CD14-positive monocyte (primary cell): ENCODE data around the gene NUDT2. TPM values are rescaled to one million over a fixed set of nuclear protein-coding genes. Genes with fewer than 3 reads are reported as not detected.

Experiments used
- DNase-seq, 3 donors: peaks; one replicate each; pipeline ENCODE4 v3.0.0-alpha.2; 2011 to 2022
- H2AFZ ChIP-seq: 2 replicates; pipeline ENCODE4 v1.6.0; 2012; ENCODE audit warnings: mild to moderate bottlenecking, low read depth, low read length, inconsistent platforms; ENCODE audit not compliant: insufficient read depth, poor library complexity, severe bottlenecking
- H3K27ac ChIP-seq, 2 donors: 1 replicate in 1 of 2; 2 replicates in 1 of 2; pipeline ENCODE4 v1.5.1; 2012 to 2013; ENCODE audit warnings: low read length in 2 of 2, control low read depth in 1 of 2, inconsistent platforms in 1 of 2, low read depth in 1 of 2, mild to moderate bottlenecking in 1 of 2
- H3K27me3 ChIP-seq, 2 donors: one replicate each; pipeline versions ENCODE4 v1.6.0 to v1.6.1; 2011 to 2013; ENCODE audit warnings: low read length in 2 of 2; ENCODE audit not compliant: control insufficient read depth in 2 of 2, insufficient read depth in 2 of 2
- H3K36me3 ChIP-seq, 2 donors: replicated peaks in 1 of 2; 1 replicate in 1 of 2; 2 replicates in 1 of 2; pipeline versions ENCODE4 v1.5.1 to v1.6.1; 2012 to 2013; ENCODE audit warnings: low read length in 2 of 2, control low read depth in 1 of 2, inconsistent platforms in 1 of 2, mild to moderate bottlenecking in 1 of 2; ENCODE audit not compliant: insufficient read depth in 2 of 2, control insufficient read depth in 1 of 2
- H3K4me1 ChIP-seq, 2 donors: 1 replicate in 1 of 2; 2 replicates in 1 of 2; pipeline versions ENCODE4 v1.5.1 to v1.6.1; 2012 to 2013; ENCODE audit warnings: low read length in 2 of 2, control low read depth in 1 of 2, inconsistent platforms in 1 of 2, mild to moderate bottlenecking in 1 of 2, moderate library complexity in 1 of 2; ENCODE audit not compliant: insufficient read depth in 2 of 2, control insufficient read depth in 1 of 2
- H3K4me2 ChIP-seq: replicated peaks from 2 replicates; pipeline ENCODE3; 2012; ENCODE audit warnings: low read length, moderate library complexity, mild to moderate bottlenecking; ENCODE audit not compliant: poor library complexity, severe bottlenecking; ENCODE audit errors: extremely low read depth
- H3K4me3 ChIP-seq, 3 experiments: fragments of 200-600 bp in 1 of 3; sonication (generic) in 1 of 3; replicated peaks in 1 of 3; 1 replicate in 2 of 3; 2 replicates in 1 of 3; pipeline ENCODE4 v1.5.1; 2011 to 2013; ENCODE audit warnings: low read length in 3 of 3, mild to moderate bottlenecking in 3 of 3, control low read depth in 2 of 3, low read depth in 2 of 3, inconsistent platforms in 1 of 3, moderate library complexity in 1 of 3
- H3K79me2 ChIP-seq: 2 replicates; pipeline ENCODE4 v1.6.0; 2012; ENCODE audit warnings: mild to moderate bottlenecking, control low read depth, inconsistent platforms, low read length, moderate library complexity; ENCODE audit not compliant: insufficient read depth
- H3K9ac ChIP-seq: 2 replicates; pipeline ENCODE4 v1.6.0; 2017; ENCODE audit warnings: low read length, mild to moderate bottlenecking; ENCODE audit not compliant: insufficient read depth, poor library complexity, severe bottlenecking
- H3K9me3 ChIP-seq, 2 donors: replicated peaks in 1 of 2; 1 replicate in 1 of 2; 2 replicates in 1 of 2; pipeline versions ENCODE4 v1.5.1 to v1.6.1; 2012 to 2013; ENCODE audit warnings: low read length in 2 of 2, control low read depth in 1 of 2; ENCODE audit not compliant: control insufficient read depth in 1 of 2, insufficient read depth in 1 of 2
- H4K20me1 ChIP-seq: 2 replicates; pipeline ENCODE4 v1.6.0; 2012; ENCODE audit warnings: mild to moderate bottlenecking, low read length, control low read depth, moderate library complexity; ENCODE audit not compliant: insufficient read depth
- H3K27ac Mint-ChIP-seq, 7 donors: one replicate each; pipeline ENCODE4 v1.8.0; 2020; ENCODE audit warnings: mild to moderate bottlenecking in 7 of 7, mixed read lengths in 7 of 7, moderate library complexity in 6 of 7, inconsistent platforms in 2 of 7
- H3K27me3 Mint-ChIP-seq, 3 donors: one replicate each; pipeline ENCODE4 v1.8.0; 2021 to 2022; ENCODE audit warnings: low read depth in 3 of 3, mild to moderate bottlenecking in 3 of 3, mixed read lengths in 3 of 3, moderate library complexity in 3 of 3, inconsistent platforms in 1 of 3
- H3K36me3 Mint-ChIP-seq, 2 donors: one replicate each; pipeline ENCODE4 v1.8.0; 2020; ENCODE audit warnings: mixed read lengths in 2 of 2, inconsistent platforms in 1 of 2, mild to moderate bottlenecking in 1 of 2
- H3K4me1 Mint-ChIP-seq: one replicate; pipeline ENCODE4 v1.8.0; 2020; ENCODE audit warnings: mild to moderate bottlenecking, mixed read lengths
- H3K4me3 Mint-ChIP-seq, 2 donors: one replicate each; pipeline ENCODE4 v1.8.0; 2020; ENCODE audit warnings: mild to moderate bottlenecking in 2 of 2, mixed read lengths in 2 of 2, moderate library complexity in 1 of 2
- H3K9me3 Mint-ChIP-seq, 7 donors: one replicate each; pipeline ENCODE4 v1.8.0; 2020 to 2022; ENCODE audit warnings: mixed read lengths in 7 of 7, mild to moderate bottlenecking in 6 of 7, moderate library complexity in 6 of 7, inconsistent platforms in 2 of 7
- CTCF ChIP-seq: fragments of 200-600 bp; IDR thresholded peaks from one replicate; pipeline ENCODE4 v1.8.0; 2022; ENCODE audit warnings: antibody characterized with exemption, mild to moderate bottlenecking
- WGBS: methylation state at CpG from one replicate; pipeline ENCODE4 v1.1.5; 2013; ENCODE audit warnings: missing lambda C conversion rate; ENCODE audit not compliant: insufficient coverage; 5-methylcytosine and 5-hydroxymethylcytosine counted together
- intact Hi-C, 2 donors: fragments of 100-400 bp; cut with micrococcal nuclease; formaldehyde crosslinking; loops; one replicate each; pipeline versions ENCODE4 v1.15.0 to v1.15.1; 2023
- polyA plus RNA-seq, 3 donors: library from polyadenylated mRNA; depleted of rRNA in 1 of 3; unstranded in 2 of 3; stranded (reverse) in 1 of 3; fragments of 300-500 nt in 2 of 3; fragments of >200 nt in 1 of 3; fragmentation: Illumina TruSeq in 2 of 3; gene quantifications; 1 replicate in 2 of 3; 2 replicates in 1 of 3; pipeline ENCODE4 v1.2.3, GENCODE V29; 2012 to 2021

Gene NUDT2
- polyA plus RNA-seq, 3 donors = 24.4 to 56.9 (median 38.0) TPM

GRCh38 chr9:34370335-34370969, 41.1 kb downstream of the NUDT2 start:
- peaks cover 4 to 10% (median 7%) of the 10 kb centered on the region in 3 donors for H3K27me3 Mint-ChIP-seq
- no peak overlapping the region for H3K9ac ChIP-seq
- H3K27ac ChIP-seq = no peak overlapping the region
- H3K27me3 ChIP-seq = no peaks in the 10 kb centered on the region
- intact Hi-C loops = no loop called here
- no peak for DNase-seq
- 87% methylated on average over 20 of the region's 23 CpGs for WGBS
- no peaks in the 10 kb centered on the region for H4K20me1 ChIP-seq
- no peaks in the 10 kb centered on the region for H3K4me1 ChIP-seq
- no peak overlapping the region for H2AFZ ChIP-seq
- peaks cover 7 to 25% (median 18%) of the 10 kb centered on the region in 7 donors for H3K9me3 Mint-ChIP-seq
- peaks cover 15 to 22% of the 10 kb centered on the region in 2 donors for H3K9me3 ChIP-seq
- peaks cover 0 to 7% of the 10 kb centered on the region in 2 donors for H3K36me3 Mint-ChIP-seq
- no peaks in the 10 kb centered on the region for H3K36me3 ChIP-seq
- H3K27ac Mint-ChIP-seq = peak overlapping the region in 1 of 7 donors; percentile 3
- no peak overlapping the region for H3K4me3 ChIP-seq
- H3K4me3 Mint-ChIP-seq = peak overlapping the region in 1 of 2 donors; percentile 69
- TF ChIP-seq CTCF = no peak
- H3K4me1 Mint-ChIP-seq = no peaks in the 10 kb centered on the region
- no peak overlapping the region for H3K4me2 ChIP-seq
- no peaks in the 10 kb centered on the region for H3K79me2 ChIP-seq

GRCh38 chr9:34370970-34371880, 41.9 kb downstream of the NUDT2 start:
- no peak overlapping the region for H3K27ac ChIP-seq
- H3K36me3 ChIP-seq = no peaks in the 10 kb centered on the region
- H3K4me2 ChIP-seq = peak overlapping the region; percentile 15
- Mint-ChIP-seq H3K27ac (peak overlapping the region in 1 of 7 donors; percentile 3), H3K9me3 (peaks cover 7 to 25% (median 18%) of the 10 kb centered on the region in 7 donors), H3K36me3 (peaks cover 0 to 7% of the 10 kb centered on the region in 2 donors), H3K27me3 (peaks cover 11 to 17% (median 13%) of the 10 kb centered on the region in 3 donors), H3K4me3 (peak overlapping the region; percentile 46 to 69), H3K4me1 (peaks cover 7% of the 10 kb centered on the region)
- no peak overlapping the region for H3K9ac ChIP-seq
- intact Hi-C loops = no loop called here
- DNase-seq = peak in 1 of 3 donors; percentile 13
- H3K4me1 ChIP-seq = peaks cover 5 to 6% of the 10 kb centered on the region in 2 donors
- H2AFZ ChIP-seq = no peak overlapping the region
- H3K4me3 ChIP-seq = peak overlapping the region in 1 of 3 experiments; percentile 47
- 92% methylated on average over 105 of the region's 105 CpGs for WGBS
- peaks cover 0 to 5% of the 10 kb centered on the region in 2 donors for H3K27me3 ChIP-seq
- no peaks in the 10 kb centered on the region for H3K79me2 ChIP-seq
- H3K9me3 ChIP-seq = peaks cover 15 to 22% of the 10 kb centered on the region in 2 donors
- TF ChIP-seq CTCF = no peak
- no peaks in the 10 kb centered on the region for H4K20me1 ChIP-seq
